Loucy (cell line): ENCODE measurements around the gene KDM4C.

Experiments
- H2AFZ ChIP-seq: fragments of 200-600 bp; sonication (generic); 2 replicates; pipeline ENCODE4 v1.6.0; 2016; ENCODE audit warnings: antibody characterized with exemption, mild to moderate bottlenecking, low read length, moderate library complexity
- H3F3A ChIP-seq: fragments of 200-600 bp; 2 replicates; pipeline ENCODE4 v1.6.0; 2016; ENCODE audit warnings: antibody characterized with exemption, low read depth, mild to moderate bottlenecking
- H3K27me3 ChIP-seq: fragments of 200-600 bp; sonication (generic); 2 replicates; pipeline ENCODE4 v1.6.1; 2014; ENCODE audit warnings: low read length, mild to moderate bottlenecking; ENCODE audit not compliant: insufficient read depth, poor library complexity, severe bottlenecking
- H3K36me3 ChIP-seq: fragments of 200-600 bp; sonication (generic); 2 replicates; pipeline ENCODE4 v1.6.1; 2016; ENCODE audit warnings: low read length; ENCODE audit not compliant: insufficient read depth
- H3K4me1 ChIP-seq: fragments of 200-600 bp; sonication (generic); 2 replicates; pipeline ENCODE4 v1.5.1; 2014; ENCODE audit warnings: low read length, mild to moderate bottlenecking; ENCODE audit not compliant: insufficient read depth, poor library complexity, severe bottlenecking
- H3K4me2 ChIP-seq: fragments of 200-600 bp; sonication (generic); 2 replicates; pipeline ENCODE4 v1.6.0; 2014; ENCODE audit warnings: antibody characterized with exemption, low read length, low read depth, mild to moderate bottlenecking; ENCODE audit not compliant: poor library complexity, severe bottlenecking
- H3K4me3 ChIP-seq: fragments of 200-600 bp; sonication (generic); 2 replicates; pipeline ENCODE4 v1.5.1; 2014; ENCODE audit warnings: low read length, mild to moderate bottlenecking, mixed read lengths; ENCODE audit not compliant: poor library complexity, severe bottlenecking
- H3K79me2 ChIP-seq: fragments of 200-600 bp; sonication (generic); 2 replicates; pipeline ENCODE4 v1.6.1; 2014; ENCODE audit warnings: low read length; ENCODE audit not compliant: insufficient read depth
- H3K9ac ChIP-seq: fragments of 200-600 bp; sonication (generic); 2 replicates; pipeline ENCODE4 v1.6.0; 2014; ENCODE audit warnings: mild to moderate bottlenecking, low read depth, low read length, moderate library complexity; ENCODE audit not compliant: poor library complexity, severe bottlenecking
- H3K9me2 ChIP-seq: fragments of 200-600 bp; sonication (generic); replicated peaks from 2 replicates; pipeline ENCODE4 v1.6.1; 2016; ENCODE audit warnings: low read depth, low read length, mixed read lengths
- H3K9me3 ChIP-seq: fragments of 200-600 bp; sonication (generic); 2 replicates; pipeline ENCODE4 v1.6.1; 2014; ENCODE audit warnings: mild to moderate bottlenecking, antibody characterized with exemption, low read length, low read depth; ENCODE audit not compliant: insufficient read depth
- H4K20me1 ChIP-seq: fragments of 200-600 bp; sonication (generic); 2 replicates; pipeline ENCODE4 v1.6.0; 2014; ENCODE audit warnings: antibody characterized with exemption, low read length, mild to moderate bottlenecking; ENCODE audit not compliant: insufficient read depth, poor library complexity, severe bottlenecking
- CTCF ChIP-seq: fragments of 200-600 bp; sonication (generic); conservative IDR thresholded peaks from 2 replicates; pipeline ENCODE4 v1.5.1; 2014; ENCODE audit warnings: mild to moderate bottlenecking, antibody characterized with exemption, low read length
- EZH2phosphoT487 ChIP-seq: fragments of 200-600 bp; IDR thresholded peaks from 2 replicates; pipeline ENCODE4 v1.6.1; 2018; ENCODE audit warnings: antibody characterized with exemption, mild to moderate bottlenecking, moderate library complexity, borderline replicate concordance

The KDM4C gene

GRCh38 chr9:7132605-7133004, 374.8 kb downstream of the KDM4C start:
- H3K4me1 ChIP-seq: peaks cover 8% of the 10 kb centered on the region
- no peaks in the 10 kb centered on the region for H3K9me3 ChIP-seq
- H3K36me3 ChIP-seq: peaks cover 22% of the 10 kb centered on the region
- H3K4me3 ChIP-seq: no peak overlapping the region
- no peaks in the 10 kb centered on the region for H3K79me2 ChIP-seq
- TF ChIP-seq EZH2phosphoT487 (no peak), CTCF (no peak)
- H3K9me2 ChIP-seq: no peaks in the 10 kb centered on the region
- no peaks in the 10 kb centered on the region for H3F3A ChIP-seq
- no peak overlapping the region for H3K4me2 ChIP-seq
- H2AFZ ChIP-seq: no peak overlapping the region
- no peaks in the 10 kb centered on the region for H3K27me3 ChIP-seq
- H3K9ac ChIP-seq: no peak overlapping the region
- no peaks in the 10 kb centered on the region for H4K20me1 ChIP-seq

DNA sequence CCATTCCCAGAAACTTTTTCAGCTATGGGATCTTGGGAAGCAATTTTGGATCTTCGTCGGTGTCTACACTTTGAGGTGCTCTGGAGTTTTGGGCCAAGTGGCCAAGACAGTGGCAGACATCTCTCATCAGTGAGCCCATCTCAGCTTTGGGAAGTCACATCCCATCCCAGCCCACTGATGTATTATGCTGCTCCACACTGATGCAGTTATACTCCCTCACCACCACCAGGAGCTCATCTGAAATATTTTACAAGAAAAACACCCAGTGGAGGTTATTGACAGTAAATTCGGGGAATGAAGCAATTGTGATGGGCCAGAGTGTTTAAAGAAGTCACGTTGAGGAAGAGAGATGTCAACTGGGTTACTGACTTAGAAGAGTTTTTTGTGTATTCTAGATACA, 378.0 kb downstream of the KDM4C start:
- no peaks in the 10 kb centered on the region for H3K9me3 ChIP-seq
- no peaks in the 10 kb centered on the region for H3F3A ChIP-seq
- H3K27me3 ChIP-seq: no peaks in the 10 kb centered on the region
- TF ChIP-seq EZH2phosphoT487 (no peak), CTCF (no peak)
- H3K4me2 ChIP-seq: no peak overlapping the region
- H3K79me2 ChIP-seq: no peaks in the 10 kb centered on the region
- no peaks in the 10 kb centered on the region for H3K4me1 ChIP-seq
- peaks cover 2% of the 10 kb centered on the region; the same call in 1 of the 2 replicates for H3K36me3 ChIP-seq
- no peaks in the 10 kb centered on the region for H4K20me1 ChIP-seq
- H3K9me2 ChIP-seq: no peaks in the 10 kb centered on the region
- no peak overlapping the region for H2AFZ ChIP-seq
- no peak overlapping the region for H3K9ac ChIP-seq
- no peak overlapping the region for H3K4me3 ChIP-seq

GRCh38 chr9:7137040-7137439, 379.3 kb downstream of the KDM4C start:
- Histone ChIP-seq H3K4me3 (no peak overlapping the region), H3K4me1 (no peaks in the 10 kb centered on the region), H3K36me3 (peaks cover 2% of the 10 kb centered on the region; the same call in 1 of the 2 replicates), H3K27me3 (no peaks in the 10 kb centered on the region), H3K9me3 (no peaks in the 10 kb centered on the region), H3K9ac (no peak overlapping the region), H2AFZ (no peak overlapping the region), H3F3A (no peaks in the 10 kb centered on the region), H3K4me2 (no peak overlapping the region), H3K9me2 (no peaks in the 10 kb centered on the region), H3K79me2 (no peaks in the 10 kb centered on the region), H4K20me1 (no peaks in the 10 kb centered on the region)
- TF ChIP-seq EZH2phosphoT487 (no peak), CTCF (no peak)
